HEK293 (cell line): Measurements from ENCODE around the gene MAP6.

Experiments
- CTCF ChIA-PET: fragments of 350-600 bp; formaldehyde crosslinking; extraction: SDS; loops from one replicate; lab custom pipeline; 2021; ENCODE audit warnings: antibody characterized with exemption; lab: Yijun Ruan, JAX
- POLR2A ChIA-PET: fragments of 300-600 bp; formaldehyde crosslinking; extraction: SDS; loops from one replicate; lab custom pipeline; 2020; ENCODE audit warnings: antibody characterized with exemption, inconsistent platforms; lab: Yijun Ruan, JAX
- H3K27ac ChIP-seq: fragments of 200-500 bp; sonication (Bioruptor generic); 2 replicates; pipeline ENCODE4 v1.5.1; 2014; ENCODE audit warnings: low read depth, low read length, control low read depth, inconsistent platforms; ENCODE audit errors: extremely low read depth
- H3K36me3 ChIP-seq, 2 experiments: fragments of 200-500 bp in 1 of 2; sonication (Bioruptor generic) in 1 of 2; 1 replicate in 1 of 2; 2 replicates in 1 of 2; pipeline ENCODE4 v1.5.1; 2014 to 2017; ENCODE audit warnings: inconsistent platforms in 2 of 2, low read length in 2 of 2; ENCODE audit not compliant: control insufficient read depth in 2 of 2, insufficient read depth in 1 of 2
- H3K4me1 ChIP-seq: fragments of 200-500 bp; sonication (Bioruptor generic); 2 replicates; pipeline ENCODE4 v1.5.1; 2014; ENCODE audit warnings: mild to moderate bottlenecking, low read length, inconsistent platforms; ENCODE audit not compliant: control insufficient read depth, insufficient read depth
- H3K4me3 ChIP-seq: 2 replicates; pipeline ENCODE4 v1.5.1; 2011; ENCODE audit warnings: low read depth, mild to moderate bottlenecking, control low read depth, low read length, moderate library complexity
- H3K9me3 ChIP-seq: fragments of 200-500 bp; sonication (Bioruptor generic); 2 replicates; pipeline ENCODE4 v1.5.1; 2014; ENCODE audit warnings: low read depth, low read length, inconsistent platforms; ENCODE audit not compliant: control insufficient read depth, insufficient read depth
- EGR2 ChIP-seq: fragments of 450-650 bp; formaldehyde crosslinking; IDR thresholded peaks from 2 replicates; pipeline ENCODE4 v1.5.1; 2016; ENCODE audit warnings: low read depth, missing biosample characterization, missing genetic modification characterization
- PATZ1 ChIP-seq: fragments of 450-650 bp; formaldehyde crosslinking; IDR thresholded peaks from 2 replicates; pipeline ENCODE4 v1.5.1; 2016; ENCODE audit warnings: missing biosample characterization, missing genetic modification characterization
- PRDM10 ChIP-seq: fragments of 450-650 bp; formaldehyde crosslinking; IDR thresholded peaks from 2 replicates; pipeline ENCODE4 v1.5.1; 2016; ENCODE audit warnings: missing biosample characterization, missing genetic modification characterization
- PRDM4 ChIP-seq: fragments of 450-650 bp; formaldehyde crosslinking; IDR thresholded peaks from 2 replicates; pipeline ENCODE4 v1.5.1; 2017; ENCODE audit warnings: missing biosample characterization, missing genetic modification characterization
- SP2 ChIP-seq: fragments of 450-650 bp; formaldehyde crosslinking; IDR thresholded peaks from 2 replicates; pipeline ENCODE4 v1.5.1; 2016; ENCODE audit warnings: missing biosample characterization, missing genetic modification characterization
- SP3 ChIP-seq: fragments of 450-650 bp; formaldehyde crosslinking; IDR thresholded peaks from 2 replicates; pipeline ENCODE4 v1.5.1; 2016; ENCODE audit warnings: missing biosample characterization, missing genetic modification characterization
- ZFHX2 ChIP-seq: fragments of 450-650 bp; formaldehyde crosslinking; conservative IDR thresholded peaks from 2 replicates; pipeline ENCODE4 v1.5.1; 2016; ENCODE audit warnings: missing biosample characterization, missing genetic modification characterization
- ZNF292 ChIP-seq: fragments of 450-650 bp; formaldehyde crosslinking; IDR thresholded peaks from 2 replicates; pipeline ENCODE4 v1.5.1; 2016; ENCODE audit warnings: low read depth, missing biosample characterization, missing genetic modification characterization, borderline replicate concordance
- ZNF335 ChIP-seq: fragments of 450-650 bp; formaldehyde crosslinking; conservative IDR thresholded peaks from 2 replicates; pipeline ENCODE4 v1.5.1; 2016; ENCODE audit warnings: missing biosample characterization, missing genetic modification characterization
- ZNF473 ChIP-seq: fragments of 450-650 bp; formaldehyde crosslinking; IDR thresholded peaks from 2 replicates; pipeline ENCODE4 v1.5.1; 2017; ENCODE audit warnings: missing biosample characterization, missing genetic modification characterization
- ZNF555 ChIP-seq: fragments of 450-650 bp; formaldehyde crosslinking; conservative IDR thresholded peaks from 2 replicates; pipeline ENCODE4 v1.5.1; 2017; ENCODE audit warnings: missing biosample characterization, mild to moderate bottlenecking, missing genetic modification characterization, inconsistent platforms
- ZNF596 ChIP-seq: fragments of 450-650 bp; IDR thresholded peaks from 2 replicates; pipeline ENCODE4 v1.5.0; 2018; ENCODE audit warnings: missing biosample characterization, mild to moderate bottlenecking, missing genetic modification characterization, moderate library complexity
- ZNF624 ChIP-seq: fragments of 450-650 bp; formaldehyde crosslinking; IDR thresholded peaks from 2 replicates; pipeline ENCODE4 v1.5.1; 2017; ENCODE audit warnings: missing biosample characterization, missing genetic modification characterization
- ZNF768 ChIP-seq: fragments of 450-650 bp; formaldehyde crosslinking; IDR thresholded peaks from 2 replicates; pipeline ENCODE4 v1.5.1; 2018; ENCODE audit warnings: missing biosample characterization, mild to moderate bottlenecking, missing genetic modification characterization
- ZNF843 ChIP-seq: fragments of 450-650 bp; formaldehyde crosslinking; IDR thresholded peaks from 2 replicates; pipeline ENCODE4 v1.5.1; 2016; ENCODE audit warnings: missing biosample characterization, missing genetic modification characterization
- ZSCAN30 ChIP-seq: fragments of 450-650 bp; IDR thresholded peaks from 2 replicates; pipeline ENCODE4 v1.5.1; 2018; ENCODE audit warnings: missing biosample characterization, mild to moderate bottlenecking, missing genetic modification characterization, moderate library complexity
- ZXDB ChIP-seq: fragments of 450-650 bp; formaldehyde crosslinking; IDR thresholded peaks from 2 replicates; pipeline ENCODE4 v1.5.1; 2016; ENCODE audit warnings: missing biosample characterization, missing genetic modification characterization

The MAP6 gene

GRCh38 chr11:75560644-75561043 is 108.2 kb downstream of the MAP6 start (continued):
- TF ChIP-seq ZNF473 (tag by site-specific recombination): no peak
- no peak for TF ChIP-seq ZNF596

DNA sequence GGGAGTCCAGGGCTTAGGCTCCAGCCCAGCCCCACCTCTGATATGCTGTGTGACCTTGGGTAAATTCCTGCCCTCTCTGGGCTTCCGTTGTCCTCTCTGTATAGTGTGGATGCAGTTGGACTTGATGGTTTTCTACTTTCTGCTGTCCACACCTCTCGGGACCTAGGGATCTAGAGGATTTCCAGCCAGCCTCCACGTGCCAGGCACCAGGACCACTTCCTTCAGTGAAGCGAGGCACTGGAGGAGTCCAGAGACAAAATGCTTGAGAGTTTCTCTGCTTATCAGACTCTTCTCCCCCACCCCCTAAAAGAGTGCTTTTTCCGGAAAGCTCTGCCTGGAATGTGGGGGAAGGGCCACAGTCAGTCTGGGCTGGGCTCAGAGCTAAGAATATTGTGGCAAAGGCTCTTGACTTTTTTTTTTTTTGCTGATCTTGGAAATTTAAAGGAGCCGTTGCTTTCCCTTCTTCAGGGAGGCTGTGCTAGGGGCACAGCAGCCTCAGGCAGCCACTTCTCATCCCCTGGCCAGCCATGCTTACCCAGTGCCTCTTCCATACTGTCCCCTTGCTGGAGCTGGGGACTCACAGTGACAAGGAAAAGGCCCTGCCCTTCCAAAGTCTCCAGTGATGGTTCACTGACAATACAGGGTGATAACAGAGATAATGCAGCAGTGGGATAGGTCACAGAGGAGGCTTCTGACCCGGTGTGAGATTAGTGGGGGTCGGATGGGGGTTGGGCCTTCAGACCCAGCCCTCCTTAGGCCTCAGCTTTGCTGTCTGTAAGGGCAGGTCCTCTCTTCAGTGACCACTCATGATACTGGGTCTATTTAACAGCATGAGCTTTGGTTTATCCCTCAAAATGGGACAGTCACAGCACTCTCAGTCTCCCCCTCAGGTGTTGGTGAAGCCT is 109.6 kb downstream of the MAP6 start:
- H3K4me3 ChIP-seq: no peak overlapping the region
- H3K4me1 ChIP-seq: no peaks in the 10 kb centered on the region; the same call in 1 of the 2 replicates
- H3K9me3 ChIP-seq: no peaks in the 10 kb centered on the region
- POLR2A ChIA-PET: interaction anchor here (0.5 to 0.7 kb wide), 3 partner anchors 108 to 1774 kb away, joined by 3 to 4 read pairs (median 3); no protein-coding TSS in a partner anchor
- CTCF ChIA-PET: interaction anchor here (0.7 to 3.6 kb wide), 4 partner anchors 11 to 679 kb away, joined by 3 to 16 read pairs (median 6); no protein-coding TSS in a partner anchor
- peaks cover 0 to 5% of the 10 kb centered on the region in 2 experiments; a peak in 1 of 3 replicates for H3K36me3 ChIP-seq
- H3K27ac ChIP-seq: no peak overlapping the region
- peak; percentile 87 for TF ChIP-seq ZNF768 (tag by site-specific recombination)
- TF ChIP-seq ZSCAN30: no peak
- no peak for TF ChIP-seq ZNF843 (tag by site-specific recombination)
- TF ChIP-seq PRDM10 (tag by site-specific recombination): peak; percentile 88

- Histone ChIP-seq H3K4me3 (no peak overlapping the region), H3K36me3 (no peaks in the 10 kb centered on the region), H3K4me1 (no peaks in the 10 kb centered on the region; the same call in 1 of the 2 replicates), H3K27ac (no peak overlapping the region), H3K9me3 (no peaks in the 10 kb centered on the region)
- CTCF ChIA-PET: interaction anchor here (0.6 to 0.7 kb wide), 3 partner anchors 22 to 702 kb away, joined by 3 to 5 read pairs (median 4); no protein-coding TSS in a partner anchor
- POLR2A ChIA-PET: no interaction called here
- TF ChIP-seq PRDM10 (tag by site-specific recombination): no peak
- TF ChIP-seq ZNF555 (tag by site-specific recombination): no peak
- TF ChIP-seq SP3 (tag by site-specific recombination): no peak
- TF ChIP-seq ZNF292: no peak
- TF ChIP-seq ZNF335 (tag by site-specific recombination): peak; percentile 83
- no peak for TF ChIP-seq PATZ1
- TF ChIP-seq ZNF768 (tag by site-specific recombination): no peak
- no peak for TF ChIP-seq PRDM4
- peak; percentile 88 for TF ChIP-seq ZFHX2
- TF ChIP-seq ZXDB (tag by site-specific recombination): no peak
- TF ChIP-seq ZNF624 (tag by site-specific recombination): no peak
- TF ChIP-seq EGR2: peak; percentile 73
- TF ChIP-seq SP2: no peak
These were observed 111.0 kb downstream of the MAP6 start for GRCh38 chr11:75557666-75558494.
